ENCODE measurements around the gene ANTKMT.

DNA sequence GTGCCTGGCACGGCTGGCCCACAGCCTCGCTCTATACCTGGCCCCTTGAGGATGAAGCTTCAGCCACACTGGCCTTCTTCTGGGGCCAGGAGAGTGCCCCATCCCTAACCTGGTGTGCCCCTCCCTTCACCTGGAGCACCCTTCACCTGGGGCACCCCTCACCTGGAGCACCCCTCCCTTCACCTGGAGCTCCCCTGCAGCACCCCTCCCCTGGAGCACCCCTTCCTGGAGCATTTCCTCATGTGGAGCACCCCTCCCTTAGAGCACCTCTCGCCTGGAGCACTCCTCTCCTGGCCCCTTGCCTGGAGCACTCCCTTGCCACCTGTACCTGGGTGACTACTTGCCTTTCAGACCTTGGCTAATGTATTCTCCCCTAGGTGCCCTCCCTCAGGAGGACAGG is 12.9 kb upstream of the ANTKMT start:
- TF ChIP-seq POLR2A (IDR thresholded peaks at IDR 0.05), result no peak
- TF ChIP-seq, protein P1, sequence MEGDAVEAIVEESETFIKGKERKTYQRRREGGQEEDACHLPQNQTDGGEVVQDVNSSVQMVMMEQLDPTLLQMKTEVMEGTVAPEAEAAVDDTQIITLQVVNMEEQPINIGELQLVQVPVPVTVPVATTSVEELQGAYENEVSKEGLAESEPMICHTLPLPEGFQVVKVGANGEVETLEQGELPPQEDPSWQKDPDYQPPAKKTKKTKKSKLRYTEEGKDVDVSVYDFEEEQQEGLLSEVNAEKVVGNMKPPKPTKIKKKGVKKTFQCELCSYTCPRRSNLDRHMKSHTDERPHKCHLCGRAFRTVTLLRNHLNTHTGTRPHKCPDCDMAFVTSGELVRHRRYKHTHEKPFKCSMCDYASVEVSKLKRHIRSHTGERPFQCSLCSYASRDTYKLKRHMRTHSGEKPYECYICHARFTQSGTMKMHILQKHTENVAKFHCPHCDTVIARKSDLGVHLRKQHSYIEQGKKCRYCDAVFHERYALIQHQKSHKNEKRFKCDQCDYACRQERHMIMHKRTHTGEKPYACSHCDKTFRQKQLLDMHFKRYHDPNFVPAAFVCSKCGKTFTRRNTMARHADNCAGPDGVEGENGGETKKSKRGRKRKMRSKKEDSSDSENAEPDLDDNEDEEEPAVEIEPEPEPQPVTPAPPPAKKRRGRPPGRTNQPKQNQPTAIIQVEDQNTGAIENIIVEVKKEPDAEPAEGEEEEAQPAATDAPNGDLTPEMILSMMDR (IDR thresholded peaks at IDR 0.05), result no peak
- TF ChIP-seq POLR2AphosphoS5 (IDR thresholded peaks at IDR 0.05), result no peak

Measured in breast epithelium (tissue), 3 donors.